Esophagus muscularis mucosa (tissue), 4 donors: ENCODE results near the gene SGCE. TPM values are rescaled to one million over a fixed set of nuclear protein-coding genes. Genes with fewer than 3 reads are reported as not detected.

Source experiments
- DNase-seq: peaks from one replicate; pipeline ENCODE4 v3.0.0-alpha.2; 2017; ENCODE audit errors: extremely low spot score
- H3K27ac ChIP-seq, 4 donors: fragments of 200-600 bp; sonication (generic); replicated peaks in 1 of 4; 1 replicate in 3 of 4; 2 replicates in 1 of 4; pipeline ENCODE4 v1.5.1; 2016 to 2019; ENCODE audit warnings: mild to moderate bottlenecking in 1 of 4
- H3K27me3 ChIP-seq, 4 donors: fragments of 200-600 bp; sonication (generic); one replicate each; pipeline versions ENCODE4 v1.5.1 to v1.6.0; 2016 to 2019
- H3K36me3 ChIP-seq, 4 donors: fragments of 200-600 bp; sonication (generic); one replicate each; pipeline ENCODE4 v1.5.1; 2016 to 2019
- H3K4me1 ChIP-seq, 4 donors: fragments of 200-600 bp; sonication (generic); one replicate each; pipeline ENCODE4 v1.5.1; 2016 to 2019
- H3K4me3 ChIP-seq, 4 donors: fragments of 200-600 bp; sonication (generic); 1 replicate in 2 of 4; 2 replicates in 2 of 4; pipeline ENCODE4 v1.5.1; 2016 to 2019; ENCODE audit warnings: mild to moderate bottlenecking in 4 of 4, moderate library complexity in 1 of 4
- H3K9me3 ChIP-seq, 4 donors: fragments of 200-600 bp; sonication (generic); 1 replicate in 3 of 4; 2 replicates in 1 of 4; pipeline ENCODE4 v1.5.1; 2016 to 2019
- CTCF ChIP-seq, 3 experiments: fragments of 200-600 bp in 2 of 3; fragments of 450-650 bp in 1 of 3; sonication (generic) in 2 of 3; IDR thresholded peaks; one replicate each; pipeline ENCODE4 v1.5.1; 2017 to 2019; ENCODE audit warnings: antibody characterized with exemption in 3 of 3, mild to moderate bottlenecking in 2 of 3, moderate library complexity in 1 of 3
- EP300 ChIP-seq: sonication (generic); formaldehyde crosslinking; IDR thresholded peaks from one replicate; pipeline ENCODE4 v1.6.1; 2017; ENCODE audit warnings: antibody characterized with exemption
- POLR2A ChIP-seq: fragments of 450-650 bp; IDR thresholded peaks from one replicate; pipeline ENCODE4 v1.6.1; 2017; ENCODE audit warnings: antibody characterized with exemption, moderate library complexity, mild to moderate bottlenecking, low read depth
- POLR2AphosphoS5 ChIP-seq, 2 donors: sonication (generic); formaldehyde crosslinking; IDR thresholded peaks; one replicate each; pipeline ENCODE4 v1.6.1; 2017; ENCODE audit warnings: antibody characterized with exemption in 2 of 2
- WGBS: methylation state at CpG from one replicate; pipeline ENCODE4 v1.1.5; 2018; 5-methylcytosine and 5-hydroxymethylcytosine counted together
- intact Hi-C: fragments of 100-400 bp; cut with DNase I; formaldehyde crosslinking; loops from one replicate; pipeline ENCODE4 v1.15.1; 2023
- total RNA-seq, 4 donors: library from RNA; depleted of rRNA; stranded (reverse); fragments of >200 nt; gene quantifications; one replicate each; pipeline versions ENCODE4 v1.1.0 to v1.2.1, GENCODE V29; 2016

SGCE gene
- total RNA-seq, 4 donors from 2014 or later, result 72.6 to 135 (median 88.1) TPM

- Histone ChIP-seq H3K9me3 (no peaks in the 10 kb centered on the region), H3K36me3 (no peaks in the 10 kb centered on the region), H3K4me3 (no peak overlapping the region), H3K4me1 (peaks cover 0 to 20% (median 14%) of the 10 kb centered on the region in 4 donors), H3K27ac (no peak overlapping the region), H3K27me3 (no peaks in the 10 kb centered on the region)
- DNase-seq, result no peak
- intact Hi-C loops, result no loop called here
- TF ChIP-seq POLR2A, result no peak
- TF ChIP-seq EP300, result no peak
- no peak for TF ChIP-seq CTCF (IDR thresholded peaks at IDR 0.05)
- TF ChIP-seq POLR2AphosphoS5 (IDR thresholded peaks at IDR 0.05), result no peak
- 89% methylated on average over 6 of the region's 6 CpGs for WGBS
Observed at GRCh38 chr7:94634502-94634901, 21.4 kb downstream of the SGCE start.

- Histone ChIP-seq H3K4me3 (no peak overlapping the region), H3K4me1 (peaks cover 0 to 20% (median 14%) of the 10 kb centered on the region in 4 donors), H3K27ac (no peak overlapping the region), H3K36me3 (no peaks in the 10 kb centered on the region), H3K27me3 (no peaks in the 10 kb centered on the region), H3K9me3 (no peaks in the 10 kb centered on the region)
- TF ChIP-seq EP300, result no peak
- TF ChIP-seq POLR2A, result no peak
- TF ChIP-seq POLR2AphosphoS5 (IDR thresholded peaks at IDR 0.05), result no peak
- TF ChIP-seq CTCF (IDR thresholded peaks at IDR 0.05), result no peak
- WGBS, result 88% methylated on average over 2 of the region's 2 CpGs
- intact Hi-C loops, result no loop called here
- no peak for DNase-seq
Observed at GRCh38 chr7:94633687-94634086, 22.2 kb downstream of the SGCE start.

- H3K36me3 ChIP-seq, result no peaks in the 10 kb centered on the region
- H3K4me3 ChIP-seq, result no peak overlapping the region
- WGBS, result 83% methylated on average over 4 of the region's 4 CpGs
- intact Hi-C loops, result no loop called here
- TF ChIP-seq POLR2A (no peak), EP300 (no peak), POLR2AphosphoS5 (IDR thresholded peaks at IDR 0.05) (no peak), CTCF (IDR thresholded peaks at IDR 0.05) (no peak)
- H3K4me1 ChIP-seq, result peaks cover 0 to 20% (median 14%) of the 10 kb centered on the region in 4 donors
- H3K27ac ChIP-seq, result no peak overlapping the region
- H3K9me3 ChIP-seq, result no peaks in the 10 kb centered on the region
- no peaks in the 10 kb centered on the region for H3K27me3 ChIP-seq
- DNase-seq, result no peak
Observed at GRCh38 chr7:94633014-94633341, 23.0 kb downstream of the SGCE start.

GRCh38 chr7:94632338-94633013 is 23.5 kb downstream of the SGCE start:
- DNase-seq, result no peak
- H3K36me3 ChIP-seq, result no peaks in the 10 kb centered on the region
- H3K27me3 ChIP-seq, result no peaks in the 10 kb centered on the region
- no peak overlapping the region for H3K27ac ChIP-seq
- no peak overlapping the region for H3K4me3 ChIP-seq
- H3K9me3 ChIP-seq, result no peaks in the 10 kb centered on the region
- H3K4me1 ChIP-seq, result peaks cover 0 to 20% (median 14%) of the 10 kb centered on the region in 4 donors
- intact Hi-C loops, result no loop called here
- TF ChIP-seq POLR2AphosphoS5 (IDR thresholded peaks at IDR 0.05), result no peak
- no peak for TF ChIP-seq CTCF (IDR thresholded peaks at IDR 0.05)
- no peak for TF ChIP-seq POLR2A
- no peak for TF ChIP-seq EP300
- 50% methylated on average over 5 of the region's 5 CpGs for WGBS

- H3K9me3 ChIP-seq, result no peaks in the 10 kb centered on the region
- H3K27me3 ChIP-seq, result no peaks in the 10 kb centered on the region
- WGBS, result 87% methylated on average over 4 of the region's 4 CpGs
- H3K36me3 ChIP-seq, result no peaks in the 10 kb centered on the region
- peaks cover 0 to 20% (median 14%) of the 10 kb centered on the region in 4 donors for H3K4me1 ChIP-seq
- no peak overlapping the region for H3K27ac ChIP-seq
- no peak for DNase-seq
- intact Hi-C loops, result no loop called here
- TF ChIP-seq EP300, result no peak
- TF ChIP-seq CTCF (IDR thresholded peaks at IDR 0.05), result no peak
- H3K4me3 ChIP-seq, result no peak overlapping the region
Observed at GRCh38 chr7:94630855-94631254, 25.1 kb downstream of the SGCE start.
